Neural crest cell (in vitro differentiated cells): ENCODE data around the gene SMAD3. TPM values are rescaled to one million over a fixed set of nuclear protein-coding genes. Genes with fewer than 3 reads are reported as not detected.

ENCODE experiments used
- DNase-seq: peaks from one replicate; pipeline ENCODE4 v3.0.0; 2021; ENCODE audit warnings: low read depth, mixed read lengths, low spot score
- H3K27ac Mint-ChIP-seq: one replicate; pipeline ENCODE4 v1.8.0; 2021; ENCODE audit warnings: mild to moderate bottlenecking, mixed read lengths; ENCODE audit not compliant: unreplicated experiment
- H3K27me3 Mint-ChIP-seq: 2 replicates; pipeline ENCODE4 v1.8.0; 2021; ENCODE audit warnings: low read depth, mild to moderate bottlenecking, mixed read lengths
- H3K36me3 Mint-ChIP-seq: 2 replicates; pipeline ENCODE4 v1.8.0; 2021; ENCODE audit warnings: low read depth, mild to moderate bottlenecking, mixed read lengths
- H3K4me1 Mint-ChIP-seq: 2 replicates; pipeline ENCODE4 v1.8.0; 2021; ENCODE audit warnings: mixed read lengths
- H3K4me3 Mint-ChIP-seq: one replicate; pipeline ENCODE4 v1.8.0; 2021; ENCODE audit warnings: mild to moderate bottlenecking, mixed read lengths
- H3K9me3 Mint-ChIP-seq: 2 replicates; pipeline ENCODE4 v1.8.0; 2021; ENCODE audit warnings: mixed read lengths
- total RNA-seq: library from RNA; stranded (reverse); gene quantifications from 2 replicates; pipeline ENCODE4 v1.2.1, GENCODE V29; 2021
- TF ChIP-seq, protein P1 (sequence below): fragments of 200-600 bp; sonication (generic); conservative IDR thresholded peaks from 2 replicates; pipeline ENCODE4 v1.5.0; 2021; ENCODE audit warnings: antibody characterized with exemption, mild to moderate bottlenecking

Gene SMAD3
- total RNA-seq, 1 donor from 2014 or later: 39.5 TPM

- Mint-ChIP-seq H3K4me1 (no peaks in the 10 kb centered on the region), H3K27me3 (no peaks in the 10 kb centered on the region), H3K4me3 (no peak overlapping the region), H3K9me3 (no peaks in the 10 kb centered on the region), H3K36me3 (peaks cover 8% of the 10 kb centered on the region), H3K27ac (no peak overlapping the region)
- no peak for DNase-seq
- TF ChIP-seq, protein P1, sequence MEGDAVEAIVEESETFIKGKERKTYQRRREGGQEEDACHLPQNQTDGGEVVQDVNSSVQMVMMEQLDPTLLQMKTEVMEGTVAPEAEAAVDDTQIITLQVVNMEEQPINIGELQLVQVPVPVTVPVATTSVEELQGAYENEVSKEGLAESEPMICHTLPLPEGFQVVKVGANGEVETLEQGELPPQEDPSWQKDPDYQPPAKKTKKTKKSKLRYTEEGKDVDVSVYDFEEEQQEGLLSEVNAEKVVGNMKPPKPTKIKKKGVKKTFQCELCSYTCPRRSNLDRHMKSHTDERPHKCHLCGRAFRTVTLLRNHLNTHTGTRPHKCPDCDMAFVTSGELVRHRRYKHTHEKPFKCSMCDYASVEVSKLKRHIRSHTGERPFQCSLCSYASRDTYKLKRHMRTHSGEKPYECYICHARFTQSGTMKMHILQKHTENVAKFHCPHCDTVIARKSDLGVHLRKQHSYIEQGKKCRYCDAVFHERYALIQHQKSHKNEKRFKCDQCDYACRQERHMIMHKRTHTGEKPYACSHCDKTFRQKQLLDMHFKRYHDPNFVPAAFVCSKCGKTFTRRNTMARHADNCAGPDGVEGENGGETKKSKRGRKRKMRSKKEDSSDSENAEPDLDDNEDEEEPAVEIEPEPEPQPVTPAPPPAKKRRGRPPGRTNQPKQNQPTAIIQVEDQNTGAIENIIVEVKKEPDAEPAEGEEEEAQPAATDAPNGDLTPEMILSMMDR: no peak
Measured at GRCh38 chr15:67218428-67218827, 153.0 kb downstream of the SMAD3 start.

- Mint-ChIP-seq H3K9me3 (no peaks in the 10 kb centered on the region), H3K27me3 (no peaks in the 10 kb centered on the region), H3K4me1 (no peaks in the 10 kb centered on the region), H3K36me3 (peaks cover 8% of the 10 kb centered on the region), H3K4me3 (no peak overlapping the region), H3K27ac (no peak overlapping the region)
- no peak for DNase-seq
- TF ChIP-seq, protein P1: no peak
Measured at GRCh38 chr15:67219288-67219687, 153.9 kb downstream of the SMAD3 start.

DNA sequence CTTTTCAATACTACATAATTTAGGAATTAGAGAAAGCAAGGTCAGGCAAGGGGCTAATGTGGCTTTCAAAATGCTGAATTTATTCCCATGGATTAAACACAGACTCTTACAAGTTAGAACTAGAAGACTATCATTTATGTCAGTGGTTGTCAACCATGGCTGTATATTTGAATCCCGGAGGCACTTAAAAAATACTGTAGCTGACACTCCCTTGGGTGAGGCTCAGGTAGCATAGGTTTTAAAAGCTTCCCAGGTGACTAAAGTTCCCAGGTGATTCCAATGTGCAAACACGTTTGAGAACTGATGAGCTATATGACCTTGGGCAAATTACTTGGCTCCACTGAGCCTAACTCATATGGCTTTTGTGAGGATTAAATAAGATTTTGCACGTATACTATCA lies 159.5 kb downstream of the SMAD3 start:
- no peak overlapping the region for H3K4me3 Mint-ChIP-seq
- TF ChIP-seq, protein P1: no peak
- no peaks in the 10 kb centered on the region for H3K27me3 Mint-ChIP-seq
- no peak overlapping the region for H3K27ac Mint-ChIP-seq
- no peak for DNase-seq
- H3K9me3 Mint-ChIP-seq: no peaks in the 10 kb centered on the region
- H3K36me3 Mint-ChIP-seq: peaks cover 5% of the 10 kb centered on the region
- H3K4me1 Mint-ChIP-seq: no peaks in the 10 kb centered on the region

DNA sequence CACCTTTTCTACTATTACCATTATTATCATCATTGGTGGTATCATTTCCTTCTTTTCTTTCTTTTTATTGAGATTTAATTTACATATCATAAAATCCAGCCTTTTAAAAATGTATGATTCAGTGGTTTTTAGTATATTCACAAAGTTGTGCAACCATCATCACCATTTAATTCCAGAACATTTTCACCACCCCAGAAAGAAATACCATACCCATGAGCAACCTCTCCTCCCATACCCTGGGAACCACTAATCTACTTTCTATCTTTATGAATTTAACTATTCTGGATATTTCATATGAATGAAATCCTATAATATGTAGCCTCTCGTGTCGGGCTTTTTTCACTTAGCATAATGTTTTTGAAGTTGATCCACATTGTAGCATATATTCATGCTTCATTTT lies 159.9 kb downstream of the SMAD3 start:
- no peaks in the 10 kb centered on the region for H3K27me3 Mint-ChIP-seq
- H3K36me3 Mint-ChIP-seq: peaks cover 5% of the 10 kb centered on the region
- H3K27ac Mint-ChIP-seq: no peak overlapping the region
- no peaks in the 10 kb centered on the region for H3K4me1 Mint-ChIP-seq
- H3K9me3 Mint-ChIP-seq: no peaks in the 10 kb centered on the region
- TF ChIP-seq, protein P1: no peak
- H3K4me3 Mint-ChIP-seq: no peak overlapping the region
- DNase-seq: no peak

- DNase-seq: no peak
- H3K36me3 Mint-ChIP-seq: peaks cover 12% of the 10 kb centered on the region
Measured at GRCh38 chr15:67227431-67227830, 162.0 kb downstream of the SMAD3 start.

More at GRCh38 chr15:67227431-67227830, 162.0 kb downstream of the SMAD3 start:
- TF ChIP-seq, protein P1: no peak
- no peak overlapping the region for H3K4me3 Mint-ChIP-seq
- no peak overlapping the region for H3K27ac Mint-ChIP-seq
- no peaks in the 10 kb centered on the region for H3K27me3 Mint-ChIP-seq
- H3K9me3 Mint-ChIP-seq: no peaks in the 10 kb centered on the region
- no peaks in the 10 kb centered on the region for H3K4me1 Mint-ChIP-seq
